Measurements from ENCODE around the gene ARHGEF37.
A peak's percentile ranks its signal among the peaks of the same experiment; 100 is the strongest.

Gene ARHGEF37

DNA sequence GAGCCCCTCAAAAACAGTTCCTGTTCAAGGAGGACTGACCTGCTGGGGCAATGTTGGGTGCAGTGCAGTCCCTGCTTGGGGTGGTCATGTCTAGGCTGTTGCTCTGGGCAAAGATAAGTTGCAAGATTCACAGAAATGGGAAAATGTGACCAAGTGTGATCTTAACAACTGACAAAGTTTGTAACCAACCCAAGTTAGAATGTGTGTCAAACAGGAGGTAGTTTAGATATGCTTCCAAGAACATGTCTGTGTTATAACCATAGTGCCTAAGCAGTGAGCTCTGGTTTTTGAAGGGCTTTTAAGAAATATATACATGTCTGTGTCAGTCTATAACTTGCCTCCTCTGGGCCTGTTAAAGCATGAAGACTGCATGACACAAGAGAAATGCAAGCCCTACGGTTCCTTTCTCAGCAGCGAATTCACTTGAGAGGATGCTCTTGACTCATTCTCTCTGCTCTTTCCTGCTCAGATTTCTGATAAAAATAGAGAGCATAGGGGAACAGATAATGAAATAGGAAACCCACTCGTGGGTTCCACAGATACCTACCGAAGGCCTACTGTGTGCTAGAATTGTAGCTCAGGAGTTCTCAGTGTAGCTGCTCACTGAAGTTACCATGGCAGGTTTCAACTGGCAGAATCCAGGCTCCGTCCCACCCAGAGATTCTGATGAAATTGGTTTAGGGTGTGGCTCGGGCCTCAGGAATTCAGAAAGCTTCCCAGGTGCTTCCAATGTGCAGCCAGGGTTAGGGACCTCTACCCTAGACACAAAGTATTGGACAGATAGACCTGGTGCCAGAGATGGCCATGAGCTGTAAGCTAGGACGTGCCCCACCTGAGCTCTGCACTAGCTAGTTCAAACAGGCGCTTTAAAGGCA is 52.4 kb downstream of the ARHGEF37 start:
- H3K4me3 ChIP-seq (ENCODE audit: low read length): no peak overlapping the region
- TF ChIP-seq, protein P1, sequence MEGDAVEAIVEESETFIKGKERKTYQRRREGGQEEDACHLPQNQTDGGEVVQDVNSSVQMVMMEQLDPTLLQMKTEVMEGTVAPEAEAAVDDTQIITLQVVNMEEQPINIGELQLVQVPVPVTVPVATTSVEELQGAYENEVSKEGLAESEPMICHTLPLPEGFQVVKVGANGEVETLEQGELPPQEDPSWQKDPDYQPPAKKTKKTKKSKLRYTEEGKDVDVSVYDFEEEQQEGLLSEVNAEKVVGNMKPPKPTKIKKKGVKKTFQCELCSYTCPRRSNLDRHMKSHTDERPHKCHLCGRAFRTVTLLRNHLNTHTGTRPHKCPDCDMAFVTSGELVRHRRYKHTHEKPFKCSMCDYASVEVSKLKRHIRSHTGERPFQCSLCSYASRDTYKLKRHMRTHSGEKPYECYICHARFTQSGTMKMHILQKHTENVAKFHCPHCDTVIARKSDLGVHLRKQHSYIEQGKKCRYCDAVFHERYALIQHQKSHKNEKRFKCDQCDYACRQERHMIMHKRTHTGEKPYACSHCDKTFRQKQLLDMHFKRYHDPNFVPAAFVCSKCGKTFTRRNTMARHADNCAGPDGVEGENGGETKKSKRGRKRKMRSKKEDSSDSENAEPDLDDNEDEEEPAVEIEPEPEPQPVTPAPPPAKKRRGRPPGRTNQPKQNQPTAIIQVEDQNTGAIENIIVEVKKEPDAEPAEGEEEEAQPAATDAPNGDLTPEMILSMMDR (conservative IDR thresholded peaks at IDR 0.05; ENCODE audit: low read length): no peak
- DNase-seq (ENCODE audit: low read depth): no peak

GRCh38 chr5:149635394-149635793 is 54.1 kb downstream of the ARHGEF37 start:
- TF ChIP-seq, protein P1 (conservative IDR thresholded peaks at IDR 0.05; ENCODE audit: low read length): no peak
- H3K4me3 ChIP-seq (ENCODE audit: low read length): no peak overlapping the region
- no peak for DNase-seq (ENCODE audit: low read depth)

- H3K4me3 ChIP-seq (ENCODE audit: low read length): no peak overlapping the region
- DNase-seq (ENCODE audit: low read depth): no peak
- TF ChIP-seq, protein P1 (conservative IDR thresholded peaks at IDR 0.05; ENCODE audit: low read length): no peak
Observed at GRCh38 chr5:149636191-149636860, 55.0 kb downstream of the ARHGEF37 start.

- peak; percentile 68 for DNase-seq (ENCODE audit: low read depth)
- H3K4me3 ChIP-seq (ENCODE audit: low read length): no peak overlapping the region
- TF ChIP-seq, protein P1 (conservative IDR thresholded peaks at IDR 0.05; ENCODE audit: low read length): peak; percentile 94
Observed at GRCh38 chr5:149636861-149637246, 55.6 kb downstream of the ARHGEF37 start.

- H3K4me3 ChIP-seq (ENCODE audit: low read length): no peak overlapping the region
- TF ChIP-seq, protein P1 (conservative IDR thresholded peaks at IDR 0.05; ENCODE audit: low read length): no peak
- DNase-seq (ENCODE audit: low read depth): no peak
Observed at GRCh38 chr5:149638136-149638535, 56.8 kb downstream of the ARHGEF37 start.

GRCh38 chr5:149638546-149639241 is 57.4 kb downstream of the ARHGEF37 start:
- H3K4me3 ChIP-seq (ENCODE audit: low read length): no peak overlapping the region
- TF ChIP-seq, protein P1 (conservative IDR thresholded peaks at IDR 0.05; ENCODE audit: low read length): no peak
- no peak for DNase-seq (ENCODE audit: low read depth)

Data from AG10803 (cell line).